GM23338 (cell line): ENCODE data around the gene IDE.

ENCODE experiments used
- CREB1 ChIP-seq: fragments of 250-450 bp; sonication (Bioruptor Pico); IDR thresholded peaks from 2 replicates; pipeline ENCODE4 v1.5.0; 2020; ENCODE audit warnings: low read depth, mild to moderate bottlenecking, moderate library complexity
- EZH2 ChIP-seq: fragments of 200-600 bp; sonication (generic); IDR thresholded peaks from one replicate; pipeline ENCODE4 v1.8.0; 2017; ENCODE audit warnings: antibody characterized with exemption, mild to moderate bottlenecking, low read depth; ENCODE audit not compliant: unreplicated experiment
- EZH2phosphoT487 ChIP-seq: fragments of 200-600 bp; sonication (generic); IDR thresholded peaks from one replicate; pipeline ENCODE4 v1.8.1; 2018; ENCODE audit warnings: antibody characterized with exemption; ENCODE audit not compliant: unreplicated experiment
- JUNB ChIP-seq: IDR thresholded peaks from one replicate; pipeline ENCODE4 v1.6.1; 2016; ENCODE audit warnings: antibody characterized with exemption; ENCODE audit not compliant: unreplicated experiment
- NANOG ChIP-seq: IDR thresholded peaks from 2 replicates; pipeline ENCODE4 v1.6.1; 2016; ENCODE audit warnings: antibody characterized with exemption, borderline replicate concordance
- POLR2AphosphoS5 ChIP-seq: IDR thresholded peaks from 2 replicates; pipeline ENCODE4 v1.6.1; 2016; ENCODE audit warnings: antibody characterized with exemption, low read depth
- ZNF114 ChIP-seq: fragments of 250-450 bp; sonication (Bioruptor Pico); IDR thresholded peaks from 2 replicates; pipeline ENCODE4 v1.5.0; 2020; ENCODE audit warnings: mild to moderate bottlenecking, moderate library complexity
- ZNF331 ChIP-seq: fragments of 250-450 bp; sonication (Bioruptor Pico); IDR thresholded peaks from 2 replicates; pipeline ENCODE4 v1.5.0; 2020; ENCODE audit warnings: low read depth, mild to moderate bottlenecking, moderate library complexity
- TF ChIP-seq, protein P1 (sequence below), 2 experiments: fragments of 200-600 bp in 1 of 2; sonication (generic) in 1 of 2; conservative IDR thresholded peaks; 2 replicates each; pipeline versions ENCODE4 v1.5.1 to v1.6.1; 2016 to 2017; ENCODE audit warnings: antibody characterized with exemption in 2 of 2, low read depth in 2 of 2, mild to moderate bottlenecking in 2 of 2, moderate library complexity in 1 of 2
- TF ChIP-seq, protein P2 (sequence below): IDR thresholded peaks from one replicate; pipeline ENCODE4 v1.6.1; 2018; ENCODE audit warnings: antibody characterized with exemption; ENCODE audit not compliant: unreplicated experiment
- TF ChIP-seq, protein P3 (sequence below): IDR thresholded peaks from 2 replicates; pipeline ENCODE4 v1.6.1; 2016; ENCODE audit warnings: antibody characterized with exemption

DNA sequence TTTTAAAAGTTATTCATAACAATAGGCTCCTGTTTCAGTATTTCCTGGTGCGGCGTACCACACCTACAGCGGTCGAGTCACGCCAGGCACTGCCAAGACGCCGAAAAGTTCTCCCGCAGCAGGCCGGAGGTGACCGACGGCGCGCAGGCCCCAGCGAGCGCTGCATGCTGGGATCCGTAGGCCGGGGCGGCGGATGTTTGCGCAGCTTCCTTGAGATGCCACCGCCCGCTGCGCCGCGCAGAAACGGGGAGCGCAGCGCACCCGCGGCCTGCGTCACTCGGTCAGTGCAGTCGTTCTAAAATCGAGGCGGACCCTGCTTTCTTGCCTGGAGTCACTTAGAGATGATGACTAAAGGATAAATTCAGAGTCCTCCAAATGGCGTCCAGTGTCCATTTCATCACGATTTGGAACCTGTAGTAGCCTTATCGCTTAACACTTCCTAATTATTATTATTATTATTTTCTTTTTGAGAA, 17.7 kb upstream of the IDE start:
- TF ChIP-seq ZNF331 (no peak), EZH2 (no peak), POLR2AphosphoS5 (peak; percentile 85; the same call in 1 of the 2 replicates), JUNB (no peak), EZH2phosphoT487 (no peak), ZNF114 (CRISPR knock-in tag) (no peak), CREB1 (peak; percentile 70), NANOG (no peak)
- TF ChIP-seq, protein P1, sequence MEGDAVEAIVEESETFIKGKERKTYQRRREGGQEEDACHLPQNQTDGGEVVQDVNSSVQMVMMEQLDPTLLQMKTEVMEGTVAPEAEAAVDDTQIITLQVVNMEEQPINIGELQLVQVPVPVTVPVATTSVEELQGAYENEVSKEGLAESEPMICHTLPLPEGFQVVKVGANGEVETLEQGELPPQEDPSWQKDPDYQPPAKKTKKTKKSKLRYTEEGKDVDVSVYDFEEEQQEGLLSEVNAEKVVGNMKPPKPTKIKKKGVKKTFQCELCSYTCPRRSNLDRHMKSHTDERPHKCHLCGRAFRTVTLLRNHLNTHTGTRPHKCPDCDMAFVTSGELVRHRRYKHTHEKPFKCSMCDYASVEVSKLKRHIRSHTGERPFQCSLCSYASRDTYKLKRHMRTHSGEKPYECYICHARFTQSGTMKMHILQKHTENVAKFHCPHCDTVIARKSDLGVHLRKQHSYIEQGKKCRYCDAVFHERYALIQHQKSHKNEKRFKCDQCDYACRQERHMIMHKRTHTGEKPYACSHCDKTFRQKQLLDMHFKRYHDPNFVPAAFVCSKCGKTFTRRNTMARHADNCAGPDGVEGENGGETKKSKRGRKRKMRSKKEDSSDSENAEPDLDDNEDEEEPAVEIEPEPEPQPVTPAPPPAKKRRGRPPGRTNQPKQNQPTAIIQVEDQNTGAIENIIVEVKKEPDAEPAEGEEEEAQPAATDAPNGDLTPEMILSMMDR (conservative IDR thresholded peaks at IDR 0.05; ENCODE audit: low read depth in 2 of 2), result no peak
- TF ChIP-seq, protein P2, sequence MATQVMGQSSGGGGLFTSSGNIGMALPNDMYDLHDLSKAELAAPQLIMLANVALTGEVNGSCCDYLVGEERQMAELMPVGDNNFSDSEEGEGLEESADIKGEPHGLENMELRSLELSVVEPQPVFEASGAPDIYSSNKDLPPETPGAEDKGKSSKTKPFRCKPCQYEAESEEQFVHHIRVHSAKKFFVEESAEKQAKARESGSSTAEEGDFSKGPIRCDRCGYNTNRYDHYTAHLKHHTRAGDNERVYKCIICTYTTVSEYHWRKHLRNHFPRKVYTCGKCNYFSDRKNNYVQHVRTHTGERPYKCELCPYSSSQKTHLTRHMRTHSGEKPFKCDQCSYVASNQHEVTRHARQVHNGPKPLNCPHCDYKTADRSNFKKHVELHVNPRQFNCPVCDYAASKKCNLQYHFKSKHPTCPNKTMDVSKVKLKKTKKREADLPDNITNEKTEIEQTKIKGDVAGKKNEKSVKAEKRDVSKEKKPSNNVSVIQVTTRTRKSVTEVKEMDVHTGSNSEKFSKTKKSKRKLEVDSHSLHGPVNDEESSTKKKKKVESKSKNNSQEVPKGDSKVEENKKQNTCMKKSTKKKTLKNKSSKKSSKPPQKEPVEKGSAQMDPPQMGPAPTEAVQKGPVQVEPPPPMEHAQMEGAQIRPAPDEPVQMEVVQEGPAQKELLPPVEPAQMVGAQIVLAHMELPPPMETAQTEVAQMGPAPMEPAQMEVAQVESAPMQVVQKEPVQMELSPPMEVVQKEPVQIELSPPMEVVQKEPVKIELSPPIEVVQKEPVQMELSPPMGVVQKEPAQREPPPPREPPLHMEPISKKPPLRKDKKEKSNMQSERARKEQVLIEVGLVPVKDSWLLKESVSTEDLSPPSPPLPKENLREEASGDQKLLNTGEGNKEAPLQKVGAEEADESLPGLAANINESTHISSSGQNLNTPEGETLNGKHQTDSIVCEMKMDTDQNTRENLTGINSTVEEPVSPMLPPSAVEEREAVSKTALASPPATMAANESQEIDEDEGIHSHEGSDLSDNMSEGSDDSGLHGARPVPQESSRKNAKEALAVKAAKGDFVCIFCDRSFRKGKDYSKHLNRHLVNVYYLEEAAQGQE, result no peak
- TF ChIP-seq, protein P3, sequence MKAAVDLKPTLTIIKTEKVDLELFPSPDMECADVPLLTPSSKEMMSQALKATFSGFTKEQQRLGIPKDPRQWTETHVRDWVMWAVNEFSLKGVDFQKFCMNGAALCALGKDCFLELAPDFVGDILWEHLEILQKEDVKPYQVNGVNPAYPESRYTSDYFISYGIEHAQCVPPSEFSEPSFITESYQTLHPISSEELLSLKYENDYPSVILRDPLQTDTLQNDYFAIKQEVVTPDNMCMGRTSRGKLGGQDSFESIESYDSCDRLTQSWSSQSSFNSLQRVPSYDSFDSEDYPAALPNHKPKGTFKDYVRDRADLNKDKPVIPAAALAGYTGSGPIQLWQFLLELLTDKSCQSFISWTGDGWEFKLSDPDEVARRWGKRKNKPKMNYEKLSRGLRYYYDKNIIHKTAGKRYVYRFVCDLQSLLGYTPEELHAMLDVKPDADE, result peak; percentile 83; the same call in 1 of the 2 replicates
